Caco-2 (cell line): ENCODE data around the gene LSM7. TPM values are rescaled to one million over a fixed set of nuclear protein-coding genes. Genes with fewer than 3 reads are reported as not detected.

Experiments used
- BruUV-seq: library from RNA; stranded (reverse); fragments of 400-500 nt; replicated peaks from 2 replicates; lab custom pipeline; 2021; lab: Mats Ljungman, UMichigan
- CTCF ChIA-PET: fragments of 300-600 bp; sonication (Branson Sonifier 250); formaldehyde crosslinking; loops from one replicate; lab custom pipeline; 2022; ENCODE audit warnings: antibody characterized with exemption; lab: Charles Lee
- POLR2A ChIA-PET: fragments of 300-600 bp; sonication (Branson Sonifier 250); formaldehyde crosslinking; loops from one replicate; lab custom pipeline; 2022; ENCODE audit warnings: antibody characterized with exemption; lab: Charles Lee
- DNase-seq, 2 experiments: peaks; one replicate each; pipeline versions ENCODE4 v3.0.0 to v3.0.0-alpha.2; 2020 to 2022
- H3K27me3 ChIP-seq: replicated peaks from 2 replicates; pipeline ENCODE4 v1.6.0; 2011; ENCODE audit warnings: low read length; ENCODE audit not compliant: control insufficient read depth, insufficient read depth
- H3K36me3 ChIP-seq: 2 replicates; pipeline ENCODE4 v1.5.1; 2011; ENCODE audit warnings: low read length; ENCODE audit not compliant: control insufficient read depth, insufficient read depth
- H3K4me1 ChIP-seq: fragments of 250-450 bp; sonication (Bioruptor Pico); 2 replicates; pipeline ENCODE4 v1.5.1; 2020; ENCODE audit warnings: mild to moderate bottlenecking
- H3K4me3 ChIP-seq: 2 replicates; pipeline ENCODE4 v1.5.1; 2011; ENCODE audit warnings: low read depth, mild to moderate bottlenecking, control low read depth, low read length
- H3K9me3 ChIP-seq: fragments of 250-450 bp; sonication (Bioruptor Pico); 2 replicates; pipeline ENCODE4 v1.5.1; 2020; ENCODE audit warnings: mild to moderate bottlenecking, moderate library complexity
- H3K27ac Mint-ChIP-seq: one replicate; pipeline ENCODE4 v1.8.0; 2022; ENCODE audit warnings: mixed read lengths; ENCODE audit not compliant: unreplicated experiment
- H3K27me3 Mint-ChIP-seq: one replicate; pipeline ENCODE4 v1.8.0; 2022; ENCODE audit warnings: mixed read lengths; ENCODE audit not compliant: insufficient read depth, unreplicated experiment
- H3K36me3 Mint-ChIP-seq: one replicate; pipeline ENCODE4 v1.8.0; 2022; ENCODE audit warnings: mild to moderate bottlenecking, mixed read lengths; ENCODE audit not compliant: insufficient read depth, unreplicated experiment
- H3K4me1 Mint-ChIP-seq: one replicate; pipeline ENCODE4 v1.8.0; 2022; ENCODE audit warnings: low read depth, mixed read lengths; ENCODE audit not compliant: unreplicated experiment
- H3K4me3 Mint-ChIP-seq: one replicate; pipeline ENCODE4 v1.8.0; 2022; ENCODE audit warnings: mild to moderate bottlenecking, moderate library complexity, mixed read lengths; ENCODE audit not compliant: unreplicated experiment
- H3K9me3 Mint-ChIP-seq: one replicate; pipeline ENCODE4 v1.8.0; 2022; ENCODE audit warnings: mixed read lengths; ENCODE audit not compliant: unreplicated experiment
- CTCF ChIP-seq, 2 experiments: fragments of 200-600 bp in 1 of 2; IDR thresholded peaks; 1 replicate in 1 of 2; 2 replicates in 1 of 2; pipeline versions ENCODE4 v1.5.1 to v1.8.0; 2011 to 2022; ENCODE audit warnings: antibody characterized with exemption in 1 of 2, control low read depth in 1 of 2, inconsistent platforms in 1 of 2, low read depth in 1 of 2, low read length in 1 of 2, mild to moderate bottlenecking in 1 of 2, moderate library complexity in 1 of 2; ENCODE audit not compliant: insufficient read depth in 1 of 2, severe bottlenecking in 1 of 2, unreplicated experiment in 1 of 2
- intact Hi-C: fragments of 100-400 bp; cut with micrococcal nuclease; formaldehyde crosslinking; loops from one replicate; pipeline ENCODE4 v1.10.0; 2022; ENCODE audit not compliant: unreplicated experiment
- total RNA-seq: library from RNA; stranded (reverse); gene quantifications from 2 replicates; pipeline ENCODE4 v1.2.3, GENCODE V29; 2022

Gene LSM7
- total RNA-seq, 1 experiment from 2014 or later = 141 TPM

DNA sequence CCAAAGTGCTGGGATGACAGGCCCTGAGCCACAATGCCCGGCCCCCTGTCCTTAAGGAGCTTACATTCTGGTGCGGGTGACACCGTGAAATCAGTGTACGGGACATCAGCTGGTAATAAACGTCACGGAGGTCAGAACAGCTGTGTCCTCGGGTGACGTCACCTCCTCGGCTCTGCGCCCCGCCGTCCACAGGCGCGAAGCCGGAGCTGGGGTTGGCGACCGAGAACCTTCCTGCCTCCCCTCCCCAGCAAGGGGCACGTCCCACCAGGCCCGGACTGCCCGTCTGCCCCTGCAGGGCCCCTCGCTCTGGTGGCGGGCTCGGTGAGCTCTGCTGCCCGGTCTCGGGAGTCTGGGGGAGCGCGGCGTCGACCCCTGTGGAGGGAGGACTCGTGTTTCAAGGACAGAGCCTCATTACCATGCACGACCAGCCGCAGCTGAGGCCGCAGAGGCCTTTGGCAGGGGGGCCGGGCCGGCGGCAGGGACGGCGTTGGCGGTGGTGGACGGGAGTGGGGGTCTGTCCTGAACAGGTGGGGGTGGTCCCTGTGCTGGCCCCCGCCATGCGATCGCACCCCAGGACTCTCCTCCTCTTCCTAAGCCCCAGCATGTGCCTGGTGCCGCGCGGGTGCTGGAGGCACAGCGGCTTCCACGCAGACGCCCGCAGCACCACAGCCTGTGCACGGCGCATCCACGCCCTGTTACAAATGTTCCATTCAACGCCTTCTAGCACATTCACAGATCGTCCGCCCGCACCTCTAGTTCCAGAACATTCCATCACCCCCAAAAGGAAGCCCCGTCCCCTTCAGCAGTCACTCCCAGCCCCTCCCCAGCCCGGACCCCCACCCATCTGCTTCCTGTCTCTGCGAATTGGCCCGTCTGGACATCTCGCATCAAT is 25.8 kb downstream of the LSM7 start:
- no peak for DNase-seq
- Mint-ChIP-seq H3K4me1 (no peaks in the 10 kb centered on the region), H3K9me3 (no peaks in the 10 kb centered on the region), H3K27ac (no peak overlapping the region), H3K36me3 (peaks cover 4% of the 10 kb centered on the region), H3K27me3 (no peaks in the 10 kb centered on the region), H3K4me3 (no peak overlapping the region)
- ChIA-PET CTCF (no interaction called here), POLR2A (no interaction called here)
- Histone ChIP-seq H3K4me3 (no peak overlapping the region), H3K27me3 (no peaks in the 10 kb centered on the region), H3K4me1 (no peaks in the 10 kb centered on the region), H3K36me3 (no peaks in the 10 kb centered on the region), H3K9me3 (no peaks in the 10 kb centered on the region)
- BruUV-seq = no TSS peak
- TF ChIP-seq CTCF (IDR thresholded peaks at IDR 0.05; ENCODE audit: insufficient read depth in 1 of 2, low read depth in 1 of 2, low read length in 1 of 2, severe bottlenecking in 1 of 2, unreplicated experiment in 1 of 2) = no peak
- intact Hi-C loops = no loop called here

DNA sequence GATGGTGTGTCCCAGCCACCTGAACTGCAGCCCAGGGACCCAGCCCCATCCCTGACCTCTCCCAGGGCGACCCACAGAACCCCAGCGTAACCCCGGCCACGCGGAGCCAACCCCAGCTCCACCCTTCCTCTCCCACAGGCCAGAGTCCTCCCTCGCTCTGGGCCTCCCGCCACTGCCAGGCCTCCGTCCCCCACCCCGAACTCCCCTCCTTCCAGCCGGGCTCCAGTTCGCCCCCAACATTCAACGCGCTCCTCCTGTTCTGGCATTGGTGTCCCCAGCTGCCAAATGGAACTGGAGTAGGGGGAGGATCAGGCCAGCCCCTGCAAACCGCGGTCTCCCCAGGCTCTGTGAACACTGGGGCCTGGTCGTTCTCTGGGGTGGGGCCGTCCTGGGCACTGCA is 27.9 kb downstream of the LSM7 start:
- H3K4me1 Mint-ChIP-seq = no peaks in the 10 kb centered on the region
- H3K27me3 Mint-ChIP-seq = no peaks in the 10 kb centered on the region
- no peak overlapping the region for H3K27ac Mint-ChIP-seq
- TF ChIP-seq CTCF (IDR thresholded peaks at IDR 0.05; ENCODE audit: insufficient read depth in 1 of 2, low read depth in 1 of 2, low read length in 1 of 2, severe bottlenecking in 1 of 2, unreplicated experiment in 1 of 2) = no peak
- intact Hi-C loops = no loop called here
- H3K4me3 Mint-ChIP-seq = no peak overlapping the region
- no TSS peak for BruUV-seq
- no peak overlapping the region for H3K4me3 ChIP-seq
- ChIA-PET POLR2A (no interaction called here), CTCF (no interaction called here)
- no peaks in the 10 kb centered on the region for H3K27me3 ChIP-seq
- peaks cover 4% of the 10 kb centered on the region for H3K36me3 Mint-ChIP-seq
- no peaks in the 10 kb centered on the region for H3K9me3 ChIP-seq
- DNase-seq = no peak
- no peaks in the 10 kb centered on the region for H3K36me3 ChIP-seq
- no peaks in the 10 kb centered on the region for H3K4me1 ChIP-seq
- H3K9me3 Mint-ChIP-seq = no peaks in the 10 kb centered on the region

GRCh38 chr19:2296141-2296540 is 32.2 kb downstream of the LSM7 start:
- H3K27me3 ChIP-seq = peaks cover 2% of the 10 kb centered on the region; the same call in 1 of the 2 replicates
- CTCF ChIA-PET = no interaction called here

More at GRCh38 chr19:2296141-2296540, 32.2 kb downstream of the LSM7 start:
- Histone ChIP-seq H3K9me3 (no peaks in the 10 kb centered on the region), H3K4me1 (peaks cover 3% of the 10 kb centered on the region), H3K4me3 (no peak overlapping the region), H3K36me3 (no peaks in the 10 kb centered on the region)
- BruUV-seq = no TSS peak
- H3K4me3 Mint-ChIP-seq = no peak overlapping the region
- peaks cover 4% of the 10 kb centered on the region for H3K36me3 Mint-ChIP-seq
- TF ChIP-seq CTCF (IDR thresholded peaks at IDR 0.05; ENCODE audit: insufficient read depth in 1 of 2, low read depth in 1 of 2, low read length in 1 of 2, severe bottlenecking in 1 of 2, unreplicated experiment in 1 of 2) = no peak
- DNase-seq = no peak
- H3K27ac Mint-ChIP-seq = no peak overlapping the region
- POLR2A ChIA-PET = no interaction called here
- peaks cover 7% of the 10 kb centered on the region for H3K27me3 Mint-ChIP-seq
- intact Hi-C loops = no loop called here
- no peaks in the 10 kb centered on the region for H3K9me3 Mint-ChIP-seq
- H3K4me1 Mint-ChIP-seq = no peaks in the 10 kb centered on the region
